GM20000 (cell line): Measurements from ENCODE around the gene NFIC.

Experiments used
- DNase-seq: peaks from one replicate; pipeline ENCODE4 v3.0.0; 2012; ENCODE audit warnings: low spot score
- CTCF ChIP-seq: IDR thresholded peaks from 2 replicates; pipeline ENCODE4 v1.5.1; 2012; ENCODE audit warnings: mild to moderate bottlenecking, control low read depth; ENCODE audit errors: extremely low read depth, missing control alignments

Gene NFIC

GRCh38 chr19:3365836-3366752 is at the start of gene NFIC:
TSS of gene NFIC (plus strand) at chr19:3366583. CDS start at chr19:3366637, 54 bp downstream.
- TF ChIP-seq CTCF: no peak
- DNase-seq: peak; percentile 84

- TF ChIP-seq CTCF: no peak
Measured at GRCh38 chr19:3316659-3317207, 49.6 kb upstream of the NFIC start.

GRCh38 chr19:3319643-3320353 is 46.6 kb upstream of the NFIC start:
- DNase-seq: no peak

More at GRCh38 chr19:3316659-3317207, 49.6 kb upstream of the NFIC start:
- no peak for DNase-seq

GRCh38 chr19:3320354-3320670 is 46.1 kb upstream of the NFIC start:
- DNase-seq: no peak
- no peak for TF ChIP-seq CTCF

More at GRCh38 chr19:3319643-3320353, 46.6 kb upstream of the NFIC start:
- TF ChIP-seq CTCF: no peak

GRCh38 chr19:3320853-3321252 is 45.5 kb upstream of the NFIC start:
- no peak for DNase-seq
- TF ChIP-seq CTCF: no peak

GRCh38 chr19:3321696-3322095 is 44.7 kb upstream of the NFIC start:
- no peak for DNase-seq
- no peak for TF ChIP-seq CTCF
